ENCODE data around the gene ZDHHC14. TPM values are rescaled to one million over a fixed set of nuclear protein-coding genes. Genes with fewer than 3 reads are reported as not detected.

Gene ZDHHC14
- total RNA-seq, 1 donor from 2014 or later, result 15.2 TPM

DNA sequence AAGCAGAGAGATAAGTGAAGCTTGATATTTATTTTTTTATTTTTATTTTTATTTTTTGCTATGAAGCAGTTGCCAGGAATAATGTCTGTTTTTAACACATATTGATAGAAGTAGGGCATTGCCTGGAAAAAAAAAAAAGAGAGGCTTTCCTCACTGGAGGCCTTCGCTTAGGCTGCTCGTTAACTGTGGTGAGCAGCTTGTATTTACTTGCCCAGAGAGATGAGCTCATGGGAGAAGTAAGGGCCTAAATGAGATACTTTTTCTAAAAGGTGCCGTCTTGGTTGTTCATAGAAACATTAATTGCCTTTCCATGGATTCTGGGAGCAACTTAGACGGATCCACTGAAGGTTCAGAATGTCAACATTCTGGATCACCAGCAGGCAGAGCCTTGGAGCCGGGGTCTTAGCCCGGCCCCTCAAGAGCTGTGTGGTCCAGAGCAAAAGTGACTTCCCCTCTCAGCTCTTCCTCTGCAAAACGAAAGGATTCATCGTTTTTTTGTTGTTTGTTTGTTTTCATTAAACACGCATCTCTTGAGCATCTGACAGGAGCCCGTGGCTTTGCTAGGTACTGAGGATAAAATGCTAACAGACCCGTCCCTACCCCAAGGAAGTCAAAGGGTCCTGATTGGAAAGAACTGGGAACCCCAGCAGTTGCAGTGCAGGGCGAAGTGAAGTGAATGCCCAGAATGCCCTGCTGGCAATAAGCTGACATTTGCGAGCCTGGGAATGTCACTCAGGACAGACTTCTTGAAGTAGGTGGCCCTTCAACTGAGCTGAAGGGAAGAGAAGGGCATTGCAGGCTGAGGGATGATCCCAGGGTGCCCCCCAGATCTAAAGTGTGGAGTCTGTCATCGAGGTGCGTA lies 138.5 kb downstream of the ZDHHC14 start:
- Histone ChIP-seq H3K4me1 (no peaks in the 10 kb centered on the region), H3K27ac (no peak overlapping the region), H3K36me3 (no peaks in the 10 kb centered on the region), H3K9me3 (no peaks in the 10 kb centered on the region), H3K4me3 (no peak overlapping the region), H3K27me3 (no peaks in the 10 kb centered on the region)
- DNase-seq (ENCODE audit: extremely low spot score in 2 of 2), result no peak
- intact Hi-C loops (cut with DNase I), result no loop called here
- TF ChIP-seq POLR2AphosphoS5 (IDR thresholded peaks at IDR 0.05; ENCODE audit: insufficient read depth in 1 of 2, low read depth in 1 of 2) (no peak), POLR2A (IDR thresholded peaks at IDR 0.05) (no peak), CTCF (IDR thresholded peaks at IDR 0.05) (no peak)

DNA sequence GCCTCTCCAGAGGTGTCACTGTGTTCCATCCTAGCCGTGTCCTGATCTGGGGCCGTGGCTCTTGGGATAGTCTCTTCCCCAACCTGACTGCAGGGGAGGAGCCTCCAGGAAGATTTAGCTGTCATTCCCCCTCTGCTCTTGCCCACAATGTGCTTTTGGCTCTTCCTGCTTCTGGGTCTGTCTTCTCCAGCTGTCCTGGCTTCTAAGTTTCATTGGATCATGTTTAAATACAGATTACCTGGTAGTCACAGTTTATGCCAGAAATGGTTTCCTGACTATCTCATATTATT lies 139.1 kb downstream of the ZDHHC14 start:
- no peak for DNase-seq (ENCODE audit: extremely low spot score in 2 of 2)
- Histone ChIP-seq H3K9me3 (no peaks in the 10 kb centered on the region), H3K36me3 (no peaks in the 10 kb centered on the region), H3K4me1 (no peaks in the 10 kb centered on the region), H3K4me3 (no peak overlapping the region), H3K27me3 (no peaks in the 10 kb centered on the region), H3K27ac (no peak overlapping the region)
- TF ChIP-seq POLR2AphosphoS5 (IDR thresholded peaks at IDR 0.05; ENCODE audit: insufficient read depth in 1 of 2, low read depth in 1 of 2) (no peak), CTCF (IDR thresholded peaks at IDR 0.05) (no peak), POLR2A (IDR thresholded peaks at IDR 0.05) (no peak)
- intact Hi-C loops (cut with DNase I), result no loop called here

DNA sequence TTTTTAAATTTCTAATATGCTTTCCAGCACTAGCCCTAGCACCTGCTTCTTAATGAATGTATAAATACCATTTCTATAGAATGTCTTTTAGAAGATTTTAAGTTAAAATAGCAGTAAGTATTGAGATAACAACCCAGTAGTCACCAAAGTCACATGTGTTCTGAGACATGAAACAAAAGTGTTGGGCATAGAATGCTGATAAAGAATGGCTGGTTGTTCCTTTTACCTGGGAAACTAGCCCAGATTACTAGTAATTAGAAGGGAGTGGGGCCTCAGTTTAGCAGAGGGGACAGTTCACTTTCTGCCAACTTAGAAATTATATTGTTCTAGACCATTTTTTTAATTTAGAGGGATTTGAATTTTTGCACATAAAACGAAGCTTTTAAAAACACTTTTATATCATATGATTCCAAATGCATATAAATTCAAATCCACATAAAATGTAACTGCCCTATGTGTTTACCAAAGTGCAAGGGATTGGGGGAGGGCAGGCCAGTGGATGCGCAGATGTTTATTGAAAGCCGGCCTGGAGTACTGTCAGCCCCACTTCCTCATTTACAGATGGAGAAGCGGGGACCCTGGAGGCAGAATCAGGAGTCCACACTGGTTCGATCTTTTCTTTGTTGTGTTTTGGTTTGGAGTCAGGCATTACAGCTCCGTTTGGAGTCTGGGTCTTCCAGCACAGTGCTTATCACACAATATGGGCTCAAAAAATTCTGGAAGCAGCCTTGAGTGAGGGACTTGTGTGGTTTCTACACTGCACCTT lies 139.8 kb downstream of the ZDHHC14 start:
- intact Hi-C loops (cut with DNase I), result no loop called here
- DNase-seq (ENCODE audit: extremely low spot score in 2 of 2), result no peak
- Histone ChIP-seq H3K27me3 (no peaks in the 10 kb centered on the region), H3K27ac (no peak overlapping the region), H3K4me3 (no peak overlapping the region), H3K36me3 (no peaks in the 10 kb centered on the region), H3K9me3 (no peaks in the 10 kb centered on the region), H3K4me1 (no peaks in the 10 kb centered on the region)
- TF ChIP-seq POLR2AphosphoS5 (IDR thresholded peaks at IDR 0.05; ENCODE audit: insufficient read depth in 1 of 2, low read depth in 1 of 2) (no peak), POLR2A (IDR thresholded peaks at IDR 0.05) (no peak), CTCF (IDR thresholded peaks at IDR 0.05) (no peak)

DNA sequence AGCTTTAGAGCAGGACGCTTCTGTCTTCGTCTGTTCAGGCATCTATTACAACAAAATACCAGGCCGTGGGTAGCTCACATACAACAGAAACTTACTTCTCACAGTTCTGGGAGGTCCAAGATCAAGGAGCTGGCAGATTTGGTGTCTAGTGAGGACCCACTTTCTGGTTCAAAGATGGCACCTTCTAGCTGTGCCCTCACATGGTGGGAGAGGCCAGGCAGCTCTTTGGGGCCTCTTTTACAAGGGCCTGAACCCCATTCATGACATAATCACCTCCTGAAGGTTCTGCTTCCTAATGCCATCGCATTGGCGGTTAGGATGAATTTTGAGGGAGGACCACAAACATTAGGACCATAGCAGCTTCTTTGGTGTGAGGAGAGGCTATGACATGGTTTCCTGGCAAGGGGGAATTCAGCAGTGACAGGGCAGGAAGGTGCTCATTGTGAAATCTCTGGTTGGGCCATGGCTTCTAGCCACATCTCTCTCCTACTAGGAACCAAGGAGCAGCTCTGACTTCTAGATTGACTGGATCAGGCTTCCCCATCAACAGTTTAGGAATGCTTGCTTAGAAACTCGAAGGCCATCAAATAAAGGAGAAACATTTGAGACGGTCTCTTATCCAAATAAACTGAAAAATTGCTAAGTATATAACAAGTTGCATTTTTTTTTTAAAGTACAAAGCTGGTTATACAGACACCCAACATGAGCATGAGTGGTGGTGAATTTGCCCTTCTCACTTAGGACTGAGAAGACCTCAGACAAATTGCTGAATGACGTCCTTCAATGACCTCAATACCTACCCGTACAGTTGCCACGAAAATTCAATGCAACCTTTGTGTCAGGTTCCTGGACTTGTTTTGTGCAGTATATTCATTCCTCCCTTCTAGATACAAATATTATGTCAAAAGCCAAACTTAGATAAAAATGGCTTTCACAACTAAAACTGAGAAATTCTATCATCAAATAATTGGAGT lies 140.7 kb downstream of the ZDHHC14 start:
- Histone ChIP-seq H3K27ac (no peak overlapping the region), H3K9me3 (no peaks in the 10 kb centered on the region), H3K36me3 (no peaks in the 10 kb centered on the region), H3K4me3 (no peak overlapping the region), H3K4me1 (no peaks in the 10 kb centered on the region), H3K27me3 (no peaks in the 10 kb centered on the region)
- intact Hi-C loops (cut with DNase I), result no loop called here
- no peak for TF ChIP-seq POLR2AphosphoS5 (IDR thresholded peaks at IDR 0.05; ENCODE audit: insufficient read depth in 1 of 2, low read depth in 1 of 2)
- TF ChIP-seq POLR2A (IDR thresholded peaks at IDR 0.05), result no peak
- no peak for TF ChIP-seq CTCF (IDR thresholded peaks at IDR 0.05)
- DNase-seq (ENCODE audit: extremely low spot score in 2 of 2), result no peak

All from vagina (tissue), 2 donors.